ENCODE measurements around the gene POLR2E.

POLR2E gene

DNA sequence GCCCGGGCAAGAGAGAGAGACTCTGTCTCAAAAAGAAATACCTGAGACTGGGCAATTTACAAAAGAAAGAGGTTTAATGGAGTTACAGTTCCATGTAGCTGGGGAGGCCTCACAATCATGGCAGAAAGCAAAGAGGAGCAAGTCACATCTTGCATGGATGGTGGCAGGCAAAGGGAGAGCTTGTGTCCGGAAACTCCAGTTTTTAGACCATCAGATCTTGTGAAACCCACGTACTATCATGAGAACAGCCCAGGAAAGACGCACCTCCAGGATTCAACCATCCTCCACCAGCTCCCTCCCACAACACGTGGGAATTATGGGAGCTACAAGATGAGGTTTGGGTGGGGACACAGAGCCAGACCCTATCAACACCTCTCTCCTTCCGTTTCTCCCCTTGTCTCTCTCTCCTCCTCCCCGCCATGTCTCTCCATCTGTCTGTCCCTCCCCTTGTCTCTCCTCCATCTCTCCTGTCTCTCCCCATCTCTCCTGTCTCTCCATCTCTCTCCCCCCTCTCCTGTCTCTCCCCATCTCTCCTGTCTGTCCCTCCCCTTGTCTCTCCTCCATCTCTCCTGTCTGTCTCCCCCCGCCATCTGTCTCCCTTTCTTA lies 10.0 kb downstream of the POLR2E start:
- Mint-ChIP-seq H3K36me3 (peaks cover 4% of the 10 kb centered on the region), H3K4me3 (no peak overlapping the region), H3K27ac (peak overlapping the region; percentile 73), H3K9me3 (ENCODE audit: low read depth) (no peaks in the 10 kb centered on the region), H3K4me1 (ENCODE audit: low read depth) (peaks cover 43% of the 10 kb centered on the region), H3K27me3 (no peaks in the 10 kb centered on the region)

DNA sequence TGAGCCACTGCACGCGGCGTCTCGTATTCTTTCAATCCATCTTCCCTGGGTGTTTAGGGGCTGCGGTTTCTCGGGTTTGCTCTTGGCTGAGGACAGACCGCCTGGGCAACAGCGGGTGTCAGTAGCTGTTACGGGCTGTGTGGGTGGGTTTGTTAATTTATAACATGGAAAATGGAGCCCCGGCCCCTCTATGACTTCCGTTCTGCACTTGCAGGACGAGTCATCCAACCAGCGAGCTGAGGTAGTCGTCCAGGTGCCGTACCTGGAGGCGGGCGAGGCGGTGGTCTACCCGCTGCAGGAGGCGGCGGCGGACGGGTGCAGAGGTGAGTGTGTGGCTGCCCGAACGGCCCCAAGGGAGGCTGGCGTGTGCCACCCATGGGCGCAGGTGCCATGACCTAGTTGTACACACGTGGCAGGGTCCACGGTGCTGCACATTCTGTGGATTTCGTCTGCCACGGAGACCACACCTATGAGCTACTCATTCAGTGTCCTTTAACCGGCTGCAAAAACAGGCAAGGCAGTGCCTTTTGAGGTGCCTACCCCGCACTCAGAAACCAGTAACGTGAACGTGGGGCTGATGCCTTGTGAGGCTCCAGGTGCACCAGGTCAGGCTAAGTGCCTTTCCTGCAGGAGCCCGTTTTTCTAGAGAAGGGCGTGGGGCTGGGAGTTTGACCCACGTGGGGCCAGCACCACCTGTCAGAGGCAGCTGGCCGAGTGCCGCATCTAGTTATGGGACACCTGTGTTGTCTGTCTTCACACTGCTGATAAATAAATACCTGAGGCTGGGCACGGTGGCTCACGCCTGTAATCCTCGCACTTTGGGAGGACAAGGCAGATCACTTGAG lies 10.9 kb downstream of the POLR2E start:
- Mint-ChIP-seq H3K4me1 (ENCODE audit: low read depth) (peaks cover 47% of the 10 kb centered on the region), H3K4me3 (peak overlapping the region; percentile 17), H3K27me3 (no peaks in the 10 kb centered on the region), H3K27ac (peak overlapping the region; percentile 1), H3K9me3 (ENCODE audit: low read depth) (no peaks in the 10 kb centered on the region), H3K36me3 (peaks cover 4% of the 10 kb centered on the region)

DNA sequence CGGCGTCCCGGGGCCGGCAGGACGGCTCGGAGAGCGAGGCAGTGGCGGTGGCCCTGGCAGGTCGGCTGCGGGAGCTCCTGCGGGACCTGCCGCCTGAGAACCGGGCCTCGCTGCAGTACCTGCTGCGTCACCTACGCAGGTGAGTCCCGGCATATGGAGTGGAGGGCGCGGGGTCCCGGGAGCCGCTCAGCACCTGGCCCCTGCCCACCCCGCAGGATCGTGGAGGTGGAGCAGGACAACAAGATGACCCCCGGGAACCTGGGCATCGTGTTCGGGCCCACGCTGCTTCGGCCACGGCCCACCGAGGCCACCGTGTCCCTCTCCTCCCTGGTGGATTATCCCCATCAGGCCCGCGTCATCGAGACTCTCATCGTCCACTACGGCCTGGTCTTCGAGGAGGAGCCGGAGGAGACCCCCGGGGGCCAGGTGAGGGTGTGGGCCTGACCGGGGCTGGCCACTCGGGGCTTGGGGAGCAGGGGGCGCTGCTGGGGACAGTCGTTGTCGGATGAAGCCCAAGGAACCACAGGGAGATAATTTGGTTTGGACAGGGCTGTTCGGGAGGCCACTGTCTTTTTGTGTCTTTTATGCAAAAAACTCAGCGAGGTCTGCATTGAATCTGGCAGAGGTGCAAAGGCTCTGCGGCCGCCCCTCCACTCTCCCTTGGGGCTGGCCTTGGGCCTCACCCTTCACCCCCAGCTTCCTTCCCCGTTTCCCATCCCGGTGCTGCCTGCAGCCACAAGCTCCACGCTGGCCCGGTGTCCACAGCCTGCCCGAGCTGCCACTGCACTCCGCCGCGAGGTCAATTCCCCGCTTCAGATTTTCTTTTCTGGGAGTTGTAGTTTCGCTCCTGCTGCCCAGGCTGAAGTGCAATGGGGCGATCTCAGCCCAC lies 12.0 kb downstream of the POLR2E start:
- Mint-ChIP-seq H3K27me3 (no peaks in the 10 kb centered on the region), H3K4me3 (peak overlapping the region; percentile 17), H3K36me3 (peaks cover 4% of the 10 kb centered on the region), H3K4me1 (ENCODE audit: low read depth) (peaks cover 41% of the 10 kb centered on the region), H3K9me3 (ENCODE audit: low read depth) (no peaks in the 10 kb centered on the region), H3K27ac (no peak overlapping the region)

DNA sequence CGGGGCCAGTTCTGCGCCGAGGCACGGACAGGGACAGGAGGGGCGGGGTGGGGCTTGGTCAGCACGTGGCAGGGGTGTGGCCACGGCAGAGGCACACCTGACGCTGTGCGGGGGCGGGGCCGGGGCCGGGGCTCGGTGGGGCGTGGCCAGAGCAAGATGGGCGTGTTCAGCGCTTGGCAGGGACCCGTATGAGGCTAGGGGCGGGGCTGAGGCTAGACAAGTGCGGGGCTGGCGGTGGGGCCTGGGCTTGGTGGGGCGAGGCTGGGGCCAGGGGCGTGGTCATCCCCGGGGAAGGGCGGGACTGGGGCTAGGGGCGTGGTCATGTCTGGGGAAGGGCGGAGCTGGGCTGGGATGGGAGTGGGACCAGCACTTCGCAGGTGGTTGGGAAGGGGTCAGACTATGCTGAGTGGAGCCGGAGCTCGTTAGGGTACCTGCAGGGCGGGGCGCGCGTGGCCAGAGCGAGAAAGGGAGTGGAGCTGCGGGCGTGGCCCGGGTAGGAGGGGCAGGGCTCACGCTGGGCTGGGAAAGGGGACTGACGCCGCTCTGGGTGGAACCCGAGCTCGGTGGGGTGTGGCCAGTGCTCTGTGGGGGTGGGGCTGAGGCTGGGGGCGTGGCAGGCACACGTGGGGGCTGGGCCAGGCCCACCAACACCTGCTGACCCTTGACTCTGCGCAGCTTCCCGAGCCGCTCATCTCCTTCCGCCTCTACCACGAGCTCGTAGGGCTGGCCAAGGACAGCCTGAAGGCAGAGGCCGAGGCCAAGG lies 12.8 kb downstream of the POLR2E start:
- H3K27me3 Mint-ChIP-seq, result no peaks in the 10 kb centered on the region
- H3K4me3 Mint-ChIP-seq, result peak overlapping the region; percentile 35
- no peaks in the 10 kb centered on the region for H3K36me3 Mint-ChIP-seq
- peaks cover 37% of the 10 kb centered on the region for H3K4me1 Mint-ChIP-seq (ENCODE audit: low read depth)
- no peaks in the 10 kb centered on the region for H3K9me3 Mint-ChIP-seq (ENCODE audit: low read depth)
- no peak overlapping the region for H3K27ac Mint-ChIP-seq

DNA sequence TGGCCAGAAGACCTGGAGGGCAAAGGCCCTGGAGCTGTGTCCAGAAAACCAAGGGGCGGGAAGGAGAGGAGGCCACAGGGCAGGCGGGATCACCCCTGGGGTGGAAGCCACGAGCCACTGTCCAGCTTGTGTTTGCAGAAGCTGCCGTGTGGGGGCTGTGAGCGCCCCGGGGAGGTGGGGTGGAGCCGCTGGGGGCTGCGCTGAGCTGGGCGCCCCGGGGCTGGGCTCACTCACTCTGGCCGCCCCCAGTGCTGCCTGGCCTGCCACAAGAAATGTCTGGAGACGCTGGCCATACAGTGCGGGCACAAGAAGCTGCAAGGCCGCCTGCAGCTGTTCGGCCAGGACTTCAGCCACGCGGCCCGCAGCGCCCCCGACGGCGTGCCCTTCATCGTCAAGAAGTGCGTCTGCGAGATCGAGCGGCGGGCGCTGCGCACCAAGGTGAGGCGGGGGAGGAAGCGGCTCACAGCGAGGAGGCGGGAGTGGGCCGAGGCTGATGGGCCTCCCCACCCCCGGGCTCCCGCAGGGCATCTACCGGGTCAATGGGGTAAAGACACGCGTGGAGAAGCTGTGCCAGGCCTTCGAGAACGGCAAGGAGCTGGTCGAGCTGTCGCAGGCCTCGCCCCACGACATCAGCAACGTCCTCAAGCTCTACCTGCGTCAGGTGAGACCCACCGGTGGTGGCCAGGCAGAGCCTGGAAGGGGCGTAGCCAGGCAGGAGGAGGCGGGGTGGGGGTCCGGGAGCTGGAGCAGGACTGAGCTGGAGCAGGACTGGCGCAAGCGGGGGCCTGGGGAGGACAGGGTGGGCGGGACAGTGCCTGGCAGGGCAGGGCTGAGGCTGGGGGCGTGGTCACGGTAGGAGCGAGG lies 13.6 kb downstream of the POLR2E start:
- H3K27ac Mint-ChIP-seq, result no peak overlapping the region
- H3K27me3 Mint-ChIP-seq, result no peaks in the 10 kb centered on the region
- peaks cover 41% of the 10 kb centered on the region for H3K4me1 Mint-ChIP-seq (ENCODE audit: low read depth)
- H3K4me3 Mint-ChIP-seq, result no peak overlapping the region
- H3K36me3 Mint-ChIP-seq, result no peaks in the 10 kb centered on the region
- no peaks in the 10 kb centered on the region for H3K9me3 Mint-ChIP-seq (ENCODE audit: low read depth)

DNA sequence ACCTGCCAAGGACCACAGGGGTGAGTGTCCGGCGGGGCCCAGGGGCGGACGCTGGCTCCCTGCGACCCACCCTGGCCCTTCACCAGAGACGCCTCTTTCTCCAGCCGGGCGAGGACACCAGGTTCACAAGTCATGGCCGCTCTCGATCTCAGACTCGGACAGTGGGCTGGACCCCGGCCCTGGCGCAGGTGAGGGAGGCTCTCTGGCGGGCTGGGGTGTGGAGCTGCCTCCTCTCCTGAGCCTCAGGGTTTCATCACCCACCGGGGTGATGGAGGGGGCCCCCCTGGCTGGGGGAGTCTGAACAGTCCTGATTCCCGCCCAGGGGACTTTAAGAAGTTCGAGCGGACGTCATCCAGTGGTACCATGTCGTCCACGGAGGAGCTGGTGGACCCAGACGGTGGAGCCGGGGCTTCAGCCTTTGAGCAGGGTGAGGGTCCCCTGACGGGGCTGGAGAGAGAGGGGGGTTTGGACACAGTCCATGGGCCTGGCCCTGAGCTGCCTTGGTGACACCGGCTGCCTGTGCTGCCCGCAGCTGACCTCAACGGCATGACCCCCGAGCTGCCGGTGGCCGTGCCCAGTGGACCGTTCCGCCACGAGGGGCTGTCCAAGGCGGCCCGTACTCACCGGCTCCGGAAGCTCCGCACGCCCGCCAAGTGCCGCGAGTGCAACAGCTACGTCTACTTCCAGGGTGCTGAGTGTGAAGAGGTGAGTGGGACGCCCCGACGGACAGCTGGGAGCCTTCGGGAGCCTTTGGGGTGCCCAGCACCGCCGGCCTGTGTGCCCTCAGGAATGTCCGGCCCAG lies 14.6 kb downstream of the POLR2E start:
- H3K27me3 Mint-ChIP-seq, result no peaks in the 10 kb centered on the region
- no peak overlapping the region for H3K27ac Mint-ChIP-seq
- peaks cover 44% of the 10 kb centered on the region for H3K4me1 Mint-ChIP-seq (ENCODE audit: low read depth)
- H3K9me3 Mint-ChIP-seq (ENCODE audit: low read depth), result no peaks in the 10 kb centered on the region
- H3K4me3 Mint-ChIP-seq, result peak overlapping the region; percentile 13
- no peaks in the 10 kb centered on the region for H3K36me3 Mint-ChIP-seq

DNA sequence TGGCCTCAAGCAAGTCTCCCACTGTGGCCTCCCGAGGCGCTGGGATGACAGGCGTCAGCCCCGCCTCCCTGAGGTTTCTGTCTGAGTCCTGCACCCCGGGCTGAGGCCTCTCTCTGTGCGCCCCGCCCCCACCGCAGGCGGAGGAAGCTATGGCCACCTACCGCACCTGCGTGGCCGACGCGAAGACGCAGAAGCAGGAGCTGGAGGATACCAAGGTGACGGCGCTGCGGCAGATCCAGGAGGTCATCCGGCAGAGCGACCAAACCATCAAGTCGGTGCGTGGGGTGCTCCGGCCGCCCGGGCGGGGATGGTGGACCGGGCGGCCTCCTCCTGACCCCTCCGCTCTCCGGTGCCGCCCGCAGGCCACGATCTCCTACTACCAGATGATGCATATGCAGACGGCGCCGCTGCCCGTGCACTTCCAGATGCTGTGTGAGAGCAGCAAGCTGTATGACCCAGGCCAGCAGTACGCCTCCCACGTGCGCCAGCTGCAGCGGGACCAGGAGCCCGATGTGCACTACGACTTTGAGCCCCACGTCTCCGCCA lies 15.5 kb downstream of the POLR2E start:
- H3K4me1 Mint-ChIP-seq (ENCODE audit: low read depth), result peaks cover 41% of the 10 kb centered on the region
- H3K36me3 Mint-ChIP-seq, result no peaks in the 10 kb centered on the region
- no peaks in the 10 kb centered on the region for H3K27me3 Mint-ChIP-seq
- peak overlapping the region; percentile 42 for H3K4me3 Mint-ChIP-seq
- H3K9me3 Mint-ChIP-seq (ENCODE audit: low read depth), result no peaks in the 10 kb centered on the region
- peak overlapping the region; percentile 88 for H3K27ac Mint-ChIP-seq

DNA sequence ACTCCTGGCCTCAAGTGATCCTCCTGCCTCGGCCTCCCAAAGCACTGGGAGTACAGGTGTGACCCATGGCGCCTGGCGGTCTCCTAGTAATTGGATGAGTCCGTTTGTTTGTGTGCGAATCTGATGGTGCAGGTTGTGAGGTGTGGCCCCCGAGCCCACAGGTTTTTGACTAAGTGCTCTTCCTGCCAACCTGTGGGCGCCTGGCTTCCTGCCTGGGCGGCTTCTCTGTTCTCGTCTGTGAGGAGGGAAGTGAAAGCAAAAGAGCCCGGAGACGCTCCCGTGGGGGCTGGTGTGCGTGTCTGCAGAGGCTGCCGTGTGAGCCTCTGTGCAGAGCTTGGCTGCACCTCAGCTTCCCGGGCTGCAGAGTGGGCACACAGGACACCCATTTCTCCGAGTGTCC lies 18.2 kb downstream of the POLR2E start:
- no peaks in the 10 kb centered on the region for H3K36me3 Mint-ChIP-seq
- peak overlapping the region; percentile 88 for H3K27ac Mint-ChIP-seq
- peaks cover 50% of the 10 kb centered on the region for H3K4me1 Mint-ChIP-seq (ENCODE audit: low read depth)
- peak overlapping the region; percentile 76 for H3K4me3 Mint-ChIP-seq
- H3K27me3 Mint-ChIP-seq, result no peaks in the 10 kb centered on the region
- no peaks in the 10 kb centered on the region for H3K9me3 Mint-ChIP-seq (ENCODE audit: low read depth)

DNA sequence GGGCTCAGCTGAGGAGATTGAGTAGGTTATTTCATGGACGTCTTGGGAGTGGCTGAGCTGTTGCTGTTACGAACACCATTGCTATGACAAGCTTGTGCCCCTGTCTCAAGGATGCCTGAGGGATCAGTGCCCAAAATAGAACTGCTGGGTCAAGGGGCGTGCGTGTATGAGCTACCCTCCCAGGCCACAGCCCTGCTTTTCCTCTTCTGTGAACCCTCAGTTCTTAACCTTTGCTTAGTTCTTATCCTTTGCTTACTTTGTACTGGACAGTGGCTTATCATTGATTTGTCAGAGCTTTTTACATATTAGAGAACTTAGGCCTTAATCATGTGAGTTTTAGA lies 19.2 kb downstream of the POLR2E start:
- Mint-ChIP-seq H3K9me3 (ENCODE audit: low read depth) (no peaks in the 10 kb centered on the region), H3K27me3 (no peaks in the 10 kb centered on the region), H3K4me1 (ENCODE audit: low read depth) (peaks cover 52% of the 10 kb centered on the region), H3K27ac (peak overlapping the region; percentile 88), H3K36me3 (peaks cover 4% of the 10 kb centered on the region), H3K4me3 (peak overlapping the region; percentile 81)

DNA sequence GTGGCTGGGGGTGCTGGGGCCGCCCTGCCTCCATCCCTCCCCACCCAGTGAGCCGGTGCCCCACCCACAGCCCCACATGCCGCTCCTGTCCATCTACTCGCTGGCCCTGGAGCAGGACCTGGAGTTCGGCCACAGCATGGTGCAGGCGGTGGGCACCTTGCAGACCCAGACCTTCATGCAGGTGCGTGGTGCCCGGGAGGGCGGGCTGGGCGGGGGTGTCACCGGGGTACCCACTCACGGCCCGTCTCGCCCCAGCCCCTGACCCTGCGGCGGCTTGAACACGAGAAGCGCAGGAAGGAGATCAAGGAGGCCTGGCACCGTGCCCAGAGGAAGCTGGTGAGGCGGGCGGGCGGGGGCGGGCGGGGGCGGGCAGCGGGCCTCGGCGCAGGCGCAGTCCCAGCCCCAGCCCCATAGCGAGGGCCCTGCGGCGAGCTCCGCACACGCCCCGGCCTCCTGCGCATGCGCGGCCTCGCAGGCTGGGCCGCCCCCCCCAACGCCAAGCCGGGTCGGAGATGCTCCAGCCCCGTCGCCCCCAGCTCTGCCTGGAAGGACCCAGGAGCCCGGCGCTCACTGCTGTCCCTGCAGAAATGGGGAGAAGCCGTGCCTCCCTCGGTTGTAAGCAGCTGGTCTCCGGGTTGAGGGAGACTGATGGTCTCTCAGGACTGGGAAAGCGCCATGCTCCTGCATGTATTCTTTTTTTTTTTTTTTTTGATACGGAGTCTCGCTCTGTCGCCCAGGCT lies 20.5 kb downstream of the POLR2E start:
- Mint-ChIP-seq H3K36me3 (peaks cover 4% of the 10 kb centered on the region), H3K27ac (peak overlapping the region; percentile 88), H3K4me3 (peak overlapping the region; percentile 81), H3K4me1 (ENCODE audit: low read depth) (peaks cover 50% of the 10 kb centered on the region), H3K27me3 (no peaks in the 10 kb centered on the region), H3K9me3 (ENCODE audit: low read depth) (no peaks in the 10 kb centered on the region)

DNA sequence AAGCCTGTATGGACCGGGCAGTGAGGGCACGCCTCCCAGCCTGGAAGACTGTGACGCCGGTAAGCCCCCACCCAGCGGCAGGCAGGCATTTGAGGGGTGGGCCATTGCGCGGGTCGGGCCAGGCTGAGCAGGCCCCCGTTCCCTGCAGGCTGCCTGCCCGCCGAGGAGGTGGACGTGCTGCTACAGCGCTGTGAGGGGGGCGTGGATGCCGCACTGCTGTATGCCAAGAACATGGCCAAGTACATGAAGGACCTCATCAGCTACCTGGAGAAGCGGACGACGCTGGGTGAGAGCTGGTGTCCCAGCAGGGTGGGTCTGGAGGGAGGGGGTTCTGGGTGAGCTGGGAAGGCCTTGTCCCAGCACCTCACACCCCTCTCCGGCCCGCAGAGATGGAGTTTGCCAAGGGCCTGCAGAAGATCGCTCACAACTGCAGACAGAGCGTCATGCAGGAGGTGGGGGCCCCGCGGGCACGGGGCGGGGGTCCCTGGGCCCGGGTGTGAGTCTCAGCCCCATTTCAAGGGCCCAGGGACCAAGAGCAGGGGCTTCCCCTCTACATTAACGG lies 21.1 kb downstream of the POLR2E start:
- H3K9me3 Mint-ChIP-seq (ENCODE audit: low read depth), result no peaks in the 10 kb centered on the region
- peaks cover 53% of the 10 kb centered on the region for H3K4me1 Mint-ChIP-seq (ENCODE audit: low read depth)
- peaks cover 4% of the 10 kb centered on the region for H3K36me3 Mint-ChIP-seq
- H3K27ac Mint-ChIP-seq, result peak overlapping the region; percentile 79
- peak overlapping the region; percentile 71 for H3K4me3 Mint-ChIP-seq
- H3K27me3 Mint-ChIP-seq, result no peaks in the 10 kb centered on the region
